WTC11 (cell line): ENCODE data around the gene ID3. TPM values are rescaled to one million over a fixed set of nuclear protein-coding genes. Genes with fewer than 3 reads are reported as not detected.

Source experiments
- ATAC-seq: fragments of 200-7000 bp; cut with Tn5 transposase; 2 replicates; pipeline ENCODE4 v1.10.0; 2021; ENCODE audit warnings: mild to moderate bottlenecking, moderate library complexity
- CTCF ChIA-PET: fragments of 300-600 bp; sonication (Branson Sonifier 250); formaldehyde crosslinking; loops from one replicate; lab custom pipeline; 2021; ENCODE audit warnings: antibody characterized with exemption; lab: Charles Lee
- POLR2A ChIA-PET: fragments of 350-600 bp; sonication (Branson Sonifier 250); formaldehyde crosslinking; loops from one replicate; lab custom pipeline; 2021; ENCODE audit warnings: antibody characterized with exemption; lab: Charles Lee
- DNase-seq: peaks from one replicate; pipeline ENCODE4 v3.0.0; 2021; ENCODE audit warnings: low spot score
- H3K27ac Mint-ChIP-seq: 2 replicates; pipeline ENCODE4 v1.8.0; 2021; ENCODE audit warnings: mixed read lengths
- H3K27me3 Mint-ChIP-seq: 2 replicates; pipeline ENCODE4 v1.8.0; 2021; ENCODE audit warnings: low read depth, mild to moderate bottlenecking, moderate library complexity, mixed read lengths
- H3K36me3 Mint-ChIP-seq: 2 replicates; pipeline ENCODE4 v1.8.0; 2021; ENCODE audit warnings: mixed read lengths
- H3K4me1 Mint-ChIP-seq: 2 replicates; pipeline ENCODE4 v1.8.0; 2022; ENCODE audit warnings: mixed read lengths
- H3K4me3 Mint-ChIP-seq: 2 replicates; pipeline ENCODE4 v1.8.0; 2021; ENCODE audit warnings: mild to moderate bottlenecking, moderate library complexity, mixed read lengths
- H3K9me3 Mint-ChIP-seq: 2 replicates; pipeline ENCODE4 v1.8.0; 2021; ENCODE audit warnings: mixed read lengths
- ATF2 ChIP-seq: sonication (generic); formaldehyde crosslinking; IDR thresholded peaks from 2 replicates; pipeline ENCODE4 v1.8.1; 2022; ENCODE audit warnings: low read depth, missing genetic modification reagents, borderline replicate concordance
- E2F4 ChIP-seq: sonication (generic); formaldehyde crosslinking; IDR thresholded peaks from 2 replicates; pipeline ENCODE4 v1.8.1; 2022; ENCODE audit warnings: low read depth, mild to moderate bottlenecking, moderate library complexity, missing genetic modification reagents, borderline replicate concordance
- E2F5 ChIP-seq: sonication (generic); formaldehyde crosslinking; IDR thresholded peaks from 2 replicates; pipeline ENCODE4 v1.8.1; 2022; ENCODE audit warnings: mild to moderate bottlenecking, moderate library complexity, missing genetic modification reagents
- EMX1 ChIP-seq: fragments of 250-450 bp; sonication (Bioruptor Pico); IDR thresholded peaks from 2 replicates; pipeline ENCODE4 v1.8.0; 2021; ENCODE audit warnings: mild to moderate bottlenecking
- ETV6 ChIP-seq: sonication (generic); formaldehyde crosslinking; IDR thresholded peaks from 2 replicates; pipeline ENCODE4 v1.8.1; 2022; ENCODE audit warnings: mild to moderate bottlenecking, missing genetic modification reagents
- FOXK1 ChIP-seq: sonication (generic); formaldehyde crosslinking; IDR thresholded peaks from 2 replicates; pipeline ENCODE4 v1.8.0; 2022; ENCODE audit warnings: mild to moderate bottlenecking, moderate library complexity, missing genetic modification reagents
- KAT7 ChIP-seq: sonication (generic); formaldehyde crosslinking; IDR thresholded peaks from 2 replicates; pipeline ENCODE4 v1.8.1; 2023; ENCODE audit warnings: missing genetic modification reagents, mild to moderate bottlenecking, borderline replicate concordance
- MYBL2 ChIP-seq: sonication (generic); formaldehyde crosslinking; IDR thresholded peaks from 2 replicates; pipeline ENCODE4 v1.8.1; 2023; ENCODE audit warnings: mild to moderate bottlenecking, moderate library complexity, missing genetic modification reagents
- NR1H2 ChIP-seq: sonication (generic); formaldehyde crosslinking; IDR thresholded peaks from 2 replicates; pipeline ENCODE4 v1.9.0; 2021; ENCODE audit warnings: mild to moderate bottlenecking, moderate library complexity, missing genetic modification reagents
- OVOL2 ChIP-seq: fragments of 250-450 bp; sonication (Bioruptor Pico); IDR thresholded peaks from 2 replicates; pipeline ENCODE4 v1.9.0; 2021; ENCODE audit warnings: mild to moderate bottlenecking, borderline replicate concordance
- PREB ChIP-seq: sonication (generic); formaldehyde crosslinking; IDR thresholded peaks from 2 replicates; pipeline ENCODE4 v1.8.1; 2022; ENCODE audit warnings: mild to moderate bottlenecking, missing genetic modification reagents, moderate library complexity, borderline replicate concordance
- TP53 ChIP-seq: sonication (generic); formaldehyde crosslinking; IDR thresholded peaks from 2 replicates; pipeline ENCODE4 v1.8.1; 2023; ENCODE audit warnings: mild to moderate bottlenecking, missing genetic modification reagents
- ZBTB43 ChIP-seq: sonication (generic); formaldehyde crosslinking; IDR thresholded peaks from 2 replicates; pipeline ENCODE4 v1.8.1; 2023; ENCODE audit warnings: mild to moderate bottlenecking, missing genetic modification reagents
- ZNF423 ChIP-seq: fragments of 250-450 bp; sonication (Bioruptor Pico); IDR thresholded peaks from 2 replicates; pipeline ENCODE4 v2.1.2; 2022; ENCODE audit warnings: mild to moderate bottlenecking, moderate library complexity
- total RNA-seq: library from RNA; stranded (reverse); gene quantifications from 3 replicates; pipeline ENCODE4 v1.2.3, GENCODE V29; 2021

The ID3 gene
- total RNA-seq, 1 experiment from 2014 or later, result 168 TPM

GRCh38 chr1:23548704-23549143 is 10.6 kb downstream of the ID3 start:
- CTCF ChIA-PET, result interaction anchor here (0.8 to 13.3 kb wide), 7 partner anchors 10 to 170 kb away, joined by 3 to 341 read pairs (median 6); partner anchors contain the start of gene ID3
- Mint-ChIP-seq H3K27ac (no peak overlapping the region), H3K27me3 (no peaks in the 10 kb centered on the region), H3K9me3 (no peaks in the 10 kb centered on the region), H3K4me3 (no peak overlapping the region), H3K36me3 (no peaks in the 10 kb centered on the region), H3K4me1 (peaks cover 45% of the 10 kb centered on the region)
- TF ChIP-seq KAT7 (CRISPR knock-in tag) (no peak), FOXK1 (CRISPR knock-in tag) (no peak), ZBTB43 (CRISPR knock-in tag) (no peak)
- no peak for DNase-seq
- ATAC-seq, result peak; percentile 36
- POLR2A ChIA-PET, result no interaction called here

GRCh38 chr1:23546897-23547584 is 12.3 kb downstream of the ID3 start:
- no peak for TF ChIP-seq ZNF423
- TF ChIP-seq ETV6, result no peak
- no peak for TF ChIP-seq E2F4 (CRISPR knock-in tag)
- TF ChIP-seq TP53 (CRISPR knock-in tag), result no peak
- no peak for TF ChIP-seq E2F5 (CRISPR knock-in tag)
- no peak for TF ChIP-seq ZBTB43 (CRISPR knock-in tag)
- TF ChIP-seq OVOL2 (CRISPR knock-in tag), result no peak
- no peak for TF ChIP-seq PREB (CRISPR knock-in tag)
- TF ChIP-seq MYBL2, result no peak
- TF ChIP-seq ATF2 (CRISPR knock-in tag), result no peak
- no peak for TF ChIP-seq EMX1
- no peak for TF ChIP-seq NR1H2
- Mint-ChIP-seq H3K4me3 (no peak overlapping the region), H3K36me3 (no peaks in the 10 kb centered on the region), H3K27ac (no peak overlapping the region), H3K9me3 (no peaks in the 10 kb centered on the region), H3K4me1 (peaks cover 30% of the 10 kb centered on the region), H3K27me3 (no peaks in the 10 kb centered on the region)
- POLR2A ChIA-PET, result interaction anchor here (0.7 to 1.5 kb wide), 3 partner anchors 11 to 90 kb away, joined by 3 to 11 read pairs (median 4); no protein-coding TSS in a partner anchor
- ATAC-seq (no peak), DNase-seq (no peak)
- CTCF ChIA-PET, result interaction anchor here (0.6 to 8.1 kb wide), 7 partner anchors 9 to 171 kb away, joined by 3 to 201 read pairs (median 3); no protein-coding TSS in a partner anchor
